Natural killer cell (primary cell): ENCODE measurements around the gene TH. TPM values are rescaled to one million over a fixed set of nuclear protein-coding genes. Genes with fewer than 3 reads are reported as not detected.

ENCODE experiments used
- ATAC-seq, 3 donors: fragments of 150-1000 bp in 2 of 3; fragments of 200-7000 bp in 1 of 3; cut with Tn5 transposase; 1 replicate in 1 of 3; 2 replicates in 2 of 3; pipeline ENCODE4 v1.10.0; 2021; ENCODE audit warnings: mild to moderate bottlenecking in 2 of 3, moderate library complexity in 2 of 3
- DNase-seq, 2 donors: peaks; one replicate each; pipeline versions ENCODE4 v3.0.0 to v3.0.0-alpha.2; 2013 to 2021; ENCODE audit warnings: mixed read lengths in 1 of 2
- H3K27ac ChIP-seq: one replicate; pipeline ENCODE4 v1.5.1; 2013; ENCODE audit warnings: mild to moderate bottlenecking, low read length
- H3K27me3 ChIP-seq: one replicate; pipeline ENCODE4 v1.6.1; 2013; ENCODE audit warnings: low read length; ENCODE audit not compliant: control insufficient read depth, insufficient read depth
- H3K36me3 ChIP-seq: one replicate; pipeline ENCODE4 v1.6.1; 2013; ENCODE audit warnings: low read length; ENCODE audit not compliant: control insufficient read depth, insufficient read depth
- H3K4me1 ChIP-seq: one replicate; pipeline ENCODE4 v1.6.1; 2013; ENCODE audit warnings: low read length; ENCODE audit not compliant: control insufficient read depth, insufficient read depth
- H3K4me3 ChIP-seq: one replicate; pipeline ENCODE4 v1.5.1; 2013; ENCODE audit warnings: low read length
- H3K9me3 ChIP-seq: one replicate; pipeline ENCODE4 v1.6.1; 2013; ENCODE audit warnings: low read length; ENCODE audit not compliant: control insufficient read depth, insufficient read depth
- H3K27ac Mint-ChIP-seq, 2 donors: one replicate each; pipeline ENCODE4 v1.8.0; 2022; ENCODE audit warnings: mild to moderate bottlenecking in 2 of 2, mixed read lengths in 2 of 2, moderate library complexity in 1 of 2
- H3K27me3 Mint-ChIP-seq, 2 donors: one replicate each; pipeline ENCODE4 v1.8.0; 2022; ENCODE audit warnings: low read depth in 2 of 2, mixed read lengths in 2 of 2
- H3K36me3 Mint-ChIP-seq: one replicate; pipeline ENCODE4 v1.8.0; 2022; ENCODE audit warnings: mixed read lengths
- H3K4me1 Mint-ChIP-seq, 2 donors: one replicate each; pipeline ENCODE4 v1.8.0; 2022; ENCODE audit warnings: mixed read lengths in 2 of 2
- H3K4me3 Mint-ChIP-seq: one replicate; pipeline ENCODE4 v1.8.0; 2022; ENCODE audit warnings: mild to moderate bottlenecking, moderate library complexity, mixed read lengths
- H3K9me3 Mint-ChIP-seq, 2 donors: one replicate each; pipeline ENCODE4 v1.8.0; 2022; ENCODE audit warnings: mixed read lengths in 2 of 2
- CTCF ChIP-seq: fragments of 200-600 bp; IDR thresholded peaks from one replicate; pipeline ENCODE4 v1.8.0; 2022; ENCODE audit warnings: antibody characterized with exemption
- WGBS: methylation state at CpG from one replicate; pipeline ENCODE4 v1.1.7; 2013; ENCODE audit warnings: missing lambda C conversion rate; ENCODE audit not compliant: insufficient coverage; 5-methylcytosine and 5-hydroxymethylcytosine counted together
- intact Hi-C: fragments of 100-400 bp; cut with micrococcal nuclease; formaldehyde crosslinking; loops from one replicate; pipeline ENCODE4 v1.14.2; 2022
- total RNA-seq, 4 donors: library from RNA; stranded (reverse); fragments of 120-200 nt in 1 of 4; gene quantifications; one replicate each; pipeline versions ENCODE4 v1.2.3 to v1.2.4, GENCODE V29; 2013 to 2022

Gene TH
- total RNA-seq, 3 donors from 2014 or later (not counting 1 experiment from before 2014, with no cell fraction given): not detected

GRCh38 chr11:2187280-2187707, 15.7 kb upstream of the TH start:
- Histone ChIP-seq H3K4me3 (no peak overlapping the region), H3K36me3 (no peaks in the 10 kb centered on the region), H3K27ac (no peak overlapping the region), H3K27me3 (no peaks in the 10 kb centered on the region), H3K4me1 (peaks cover 20% of the 10 kb centered on the region), H3K9me3 (no peaks in the 10 kb centered on the region)
- ATAC-seq (no peak), DNase-seq (no peak)
- H3K4me3 Mint-ChIP-seq: no peak overlapping the region
- peaks cover 0 to 5% of the 10 kb centered on the region in 2 donors for H3K4me1 Mint-ChIP-seq
- TF ChIP-seq CTCF: no peak
- H3K27me3 Mint-ChIP-seq: peaks cover 15 to 18% of the 10 kb centered on the region in 2 donors
- H3K27ac Mint-ChIP-seq: no peak overlapping the region
- no peaks in the 10 kb centered on the region for H3K9me3 Mint-ChIP-seq
- H3K36me3 Mint-ChIP-seq: no peaks in the 10 kb centered on the region
- intact Hi-C loops: no loop called here
- 90% methylated on average over 7 of the region's 7 CpGs for WGBS

GRCh38 chr11:2186669-2187279, 15.2 kb upstream of the TH start:
- Histone ChIP-seq H3K4me1 (peaks cover 17% of the 10 kb centered on the region), H3K9me3 (no peaks in the 10 kb centered on the region), H3K4me3 (no peak overlapping the region), H3K27me3 (no peaks in the 10 kb centered on the region), H3K36me3 (no peaks in the 10 kb centered on the region), H3K27ac (no peak overlapping the region)
- intact Hi-C loops: loop anchor here (1.0 kb wide), 1 partner anchor 234 kb away; no protein-coding TSS in a partner anchor
- DNase-seq (peak; percentile 51 to 77), ATAC-seq (peak; percentile 76 to 98 (median 92))
- H3K27ac Mint-ChIP-seq: no peak overlapping the region
- H3K9me3 Mint-ChIP-seq: no peaks in the 10 kb centered on the region
- 11% methylated on average over 21 of the region's 21 CpGs for WGBS
- H3K27me3 Mint-ChIP-seq: peaks cover 15 to 18% of the 10 kb centered on the region in 2 donors
- peaks cover 0 to 5% of the 10 kb centered on the region in 2 donors for H3K4me1 Mint-ChIP-seq
- H3K36me3 Mint-ChIP-seq: no peaks in the 10 kb centered on the region
- peak; percentile 76 for TF ChIP-seq CTCF
- no peak overlapping the region for H3K4me3 Mint-ChIP-seq

- Mint-ChIP-seq H3K4me3 (no peak overlapping the region), H3K27ac (no peak overlapping the region)
Observed at GRCh38 chr11:2185324-2186085, 13.9 kb upstream of the TH start.

More at GRCh38 chr11:2185324-2186085, 13.9 kb upstream of the TH start:
- Mint-ChIP-seq H3K4me1 (no peaks in the 10 kb centered on the region), H3K36me3 (no peaks in the 10 kb centered on the region), H3K27me3 (peaks cover 12 to 15% of the 10 kb centered on the region in 2 donors), H3K9me3 (no peaks in the 10 kb centered on the region)
- 85% methylated on average over 23 of the region's 23 CpGs for WGBS
- Histone ChIP-seq H3K36me3 (no peaks in the 10 kb centered on the region), H3K4me3 (no peak overlapping the region), H3K27ac (no peak overlapping the region), H3K9me3 (no peaks in the 10 kb centered on the region), H3K4me1 (peaks cover 9% of the 10 kb centered on the region), H3K27me3 (no peaks in the 10 kb centered on the region)
- no peak for TF ChIP-seq CTCF
- no peak for ATAC-seq
- no peak for DNase-seq
- intact Hi-C loops: loop anchor here (1.0 kb wide), 1 partner anchor 235 kb away; no protein-coding TSS in a partner anchor
